Measurements from ENCODE around the gene C12orf56.

Gene C12orf56

DNA sequence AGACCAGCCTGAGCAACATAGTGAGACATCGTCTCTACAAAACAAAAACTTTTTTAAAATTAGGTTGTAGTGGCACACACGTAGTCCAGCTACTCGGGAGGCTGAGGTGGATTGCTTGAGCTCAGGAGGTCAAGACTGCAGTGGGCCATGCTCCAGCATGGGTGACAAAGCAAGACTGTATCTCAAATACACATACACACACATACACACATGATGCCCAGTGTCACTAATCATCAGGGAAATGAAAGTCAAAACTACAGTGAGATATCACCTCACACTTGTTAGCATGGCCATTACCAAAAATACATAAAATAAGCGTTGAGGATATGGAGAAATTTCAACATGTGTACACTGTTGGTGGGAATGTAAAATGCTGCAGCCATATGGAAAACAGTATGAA is 135.3 kb downstream of the C12orf56 start:
- TF ChIP-seq CTCF (IDR thresholded peaks at IDR 0.05; ENCODE audit: control extremely low read depth, extremely low read depth, low read depth, missing control alignments) = no peak
- DNase-seq (ENCODE audit: extremely low spot score) = no peak
- CTCF ChIA-PET = interaction anchor here (1.1 to 5.7 kb wide), 13 partner anchors 10 to 442 kb away, joined by 3 to 34 read pairs (median 5); partner anchors contain the start of gene SRGAP1
- POLR2A ChIA-PET = no interaction called here

- DNase-seq (ENCODE audit: extremely low spot score) = no peak
- ChIA-PET POLR2A (no interaction called here), CTCF (interaction anchor here (0.8 to 1.2 kb wide), 2 partner anchors 410 to 441 kb away, joined by 3 read pairs; no protein-coding TSS in a partner anchor)
- no peak for TF ChIP-seq CTCF (IDR thresholded peaks at IDR 0.05; ENCODE audit: control extremely low read depth, extremely low read depth, low read depth, missing control alignments)
Measured at GRCh38 chr12:64253356-64253755, 137.2 kb downstream of the C12orf56 start.

DNA sequence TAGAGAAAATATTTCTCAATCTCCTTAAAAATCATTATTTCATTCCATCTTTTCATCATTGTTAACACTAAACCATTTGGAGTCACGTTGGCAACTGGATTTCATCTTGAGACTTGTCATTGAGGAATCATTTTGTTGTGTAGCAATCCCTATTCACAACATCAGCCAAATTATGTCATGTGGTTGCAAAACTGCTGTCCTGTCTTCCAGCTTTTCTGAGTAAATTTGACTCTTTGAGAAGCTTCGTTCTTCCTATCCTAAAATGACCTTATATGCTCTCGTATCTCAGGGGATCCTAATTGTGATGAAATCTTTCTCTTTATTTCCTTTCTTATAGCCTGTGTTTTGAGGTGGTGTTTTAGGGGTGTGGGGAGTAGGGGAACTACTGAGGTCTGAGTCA is 137.9 kb downstream of the C12orf56 start:
- POLR2A ChIA-PET = no interaction called here
- TF ChIP-seq CTCF (IDR thresholded peaks at IDR 0.05; ENCODE audit: control extremely low read depth, extremely low read depth, low read depth, missing control alignments) = no peak
- CTCF ChIA-PET = interaction anchor here (0.8 to 2.2 kb wide), 2 partner anchors 408 to 440 kb away, joined by 3 to 6 read pairs; partner anchors contain the start of gene SRGAP1
- DNase-seq (ENCODE audit: extremely low spot score) = no peak

GRCh38 chr12:64243809-64244208 is 146.7 kb downstream of the C12orf56 start:
- ChIA-PET POLR2A (interaction anchor here (0.6 kb wide), 1 partner anchor 23 kb away, joined by 3 read pairs; no protein-coding TSS in a partner anchor), CTCF (interaction anchor here (1.3 kb wide), 1 partner anchor 12 kb away, joined by 7 read pairs; no protein-coding TSS in a partner anchor)
- DNase-seq (ENCODE audit: extremely low spot score) = no peak
- no peak for TF ChIP-seq CTCF (IDR thresholded peaks at IDR 0.05; ENCODE audit: control extremely low read depth, extremely low read depth, low read depth, missing control alignments)

- CTCF ChIA-PET = interaction anchor here (1.6 to 2.4 kb wide), 2 partner anchors 15 to 19 kb away, joined by 4 to 16 read pairs; no protein-coding TSS in a partner anchor
- no peak for TF ChIP-seq CTCF (IDR thresholded peaks at IDR 0.05; ENCODE audit: control extremely low read depth, extremely low read depth, low read depth, missing control alignments)
- POLR2A ChIA-PET = no interaction called here
- DNase-seq (ENCODE audit: extremely low spot score) = no peak
Measured at GRCh38 chr12:64240781-64241180, 149.8 kb downstream of the C12orf56 start.

GRCh38 chr12:64237382-64237781 is 153.2 kb downstream of the C12orf56 start:
- TF ChIP-seq CTCF (IDR thresholded peaks at IDR 0.05; ENCODE audit: control extremely low read depth, extremely low read depth, low read depth, missing control alignments) = no peak
- CTCF ChIA-PET = interaction anchor here (0.6 to 1.7 kb wide), 10 partner anchors 8 to 817 kb away, joined by 3 to 5 read pairs (median 3); partner anchors contain the start of gene SRGAP1
- POLR2A ChIA-PET = no interaction called here
- DNase-seq (ENCODE audit: extremely low spot score) = no peak
